ENCODE data around the gene HDDC2. TPM values are rescaled to one million over a fixed set of nuclear protein-coding genes. Genes with fewer than 3 reads are reported as not detected.

HDDC2 gene
- total RNA-seq, 2 experiments from 2014 or later, result 75.1 to 119 TPM

DNA sequence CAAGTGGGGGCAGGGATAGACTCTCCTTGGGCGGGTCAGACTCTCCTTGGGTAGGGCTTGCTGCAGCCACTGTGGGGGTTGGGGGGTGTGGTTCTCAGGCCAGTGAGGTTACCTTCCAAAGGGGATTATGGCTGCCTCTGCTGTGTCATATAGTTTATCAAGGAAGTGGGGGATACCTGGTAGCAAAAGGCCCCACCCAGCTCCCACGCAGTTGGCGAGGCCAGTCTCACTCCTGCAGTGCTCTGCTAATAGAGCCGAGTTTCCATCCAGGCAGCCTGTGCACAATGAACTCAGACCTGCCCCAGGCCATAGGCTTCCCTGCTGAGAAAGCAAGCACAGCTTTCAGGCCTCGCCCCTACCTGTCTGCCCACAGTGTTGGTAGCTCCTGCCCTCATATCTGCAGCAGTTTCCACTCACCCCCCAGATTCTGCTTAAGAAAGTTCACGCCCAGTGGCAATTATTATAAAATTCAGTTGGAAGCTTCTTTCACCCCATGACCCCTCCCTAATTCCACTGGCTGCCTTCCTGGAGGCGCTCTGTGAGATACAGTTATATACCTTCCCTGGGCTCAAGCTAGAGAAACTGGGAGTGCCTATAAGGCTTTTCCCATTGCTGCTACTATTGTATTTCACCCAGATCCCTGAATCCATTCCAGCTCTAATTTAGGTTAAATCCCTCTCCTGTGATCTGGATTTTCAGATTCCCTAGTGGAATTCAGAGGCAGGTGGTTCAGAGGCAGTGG is 56.1 kb downstream of the HDDC2 start:
- Histone ChIP-seq H3K4me1 (ENCODE audit: insufficient read depth, low read length, poor library complexity, severe bottlenecking) (no peaks in the 10 kb centered on the region), H3K27ac (ENCODE audit: low read depth, low read length, poor library complexity, severe bottlenecking) (no peak overlapping the region), H3K9me3 (ENCODE audit: low read length) (0 out of 2 replicates have a peak, but pooled peaks cover 4% of the 10 kb centered on the region), H3K36me3 (ENCODE audit: insufficient read depth, low read length) (no peaks in the 10 kb centered on the region), H3K9me2 (ENCODE audit: insufficient read depth, low read length) (no peaks in the 10 kb centered on the region), H3K4me2 (ENCODE audit: low read length) (no peak overlapping the region), H4K20me1 (ENCODE audit: insufficient read depth, low read length) (no peaks in the 10 kb centered on the region), H3K4me3 (ENCODE audit: low read depth, low read length, poor library complexity, severe bottlenecking) (no peak overlapping the region), H2AFZ (ENCODE audit: low read length) (no peak overlapping the region), H3K79me2 (ENCODE audit: insufficient read depth, low read depth, low read length) (no peaks in the 10 kb centered on the region)
- BruUV-seq (replicated peaks), result no TSS peak
- TF ChIP-seq, protein P1, sequence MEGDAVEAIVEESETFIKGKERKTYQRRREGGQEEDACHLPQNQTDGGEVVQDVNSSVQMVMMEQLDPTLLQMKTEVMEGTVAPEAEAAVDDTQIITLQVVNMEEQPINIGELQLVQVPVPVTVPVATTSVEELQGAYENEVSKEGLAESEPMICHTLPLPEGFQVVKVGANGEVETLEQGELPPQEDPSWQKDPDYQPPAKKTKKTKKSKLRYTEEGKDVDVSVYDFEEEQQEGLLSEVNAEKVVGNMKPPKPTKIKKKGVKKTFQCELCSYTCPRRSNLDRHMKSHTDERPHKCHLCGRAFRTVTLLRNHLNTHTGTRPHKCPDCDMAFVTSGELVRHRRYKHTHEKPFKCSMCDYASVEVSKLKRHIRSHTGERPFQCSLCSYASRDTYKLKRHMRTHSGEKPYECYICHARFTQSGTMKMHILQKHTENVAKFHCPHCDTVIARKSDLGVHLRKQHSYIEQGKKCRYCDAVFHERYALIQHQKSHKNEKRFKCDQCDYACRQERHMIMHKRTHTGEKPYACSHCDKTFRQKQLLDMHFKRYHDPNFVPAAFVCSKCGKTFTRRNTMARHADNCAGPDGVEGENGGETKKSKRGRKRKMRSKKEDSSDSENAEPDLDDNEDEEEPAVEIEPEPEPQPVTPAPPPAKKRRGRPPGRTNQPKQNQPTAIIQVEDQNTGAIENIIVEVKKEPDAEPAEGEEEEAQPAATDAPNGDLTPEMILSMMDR (conservative IDR thresholded peaks at IDR 0.05; ENCODE audit: low read length), result no peak
- no peak for TF ChIP-seq EZH2phosphoT487 (IDR thresholded peaks at IDR 0.05; ENCODE audit: borderline replicate concordance, low read depth, low read length)
- no peak for DNase-seq (ENCODE audit: low spot score)
- intact Hi-C loops (cut with micrococcal nuclease; ENCODE audit: unreplicated experiment), result no loop called here
- ChIA-PET CTCF (ENCODE audit: unreplicated experiment) (no interaction called here), POLR2A (interaction anchor here (1.9 kb wide), 1 partner anchor 10 kb away, joined by 9 read pairs; no protein-coding TSS in a partner anchor)

DNA sequence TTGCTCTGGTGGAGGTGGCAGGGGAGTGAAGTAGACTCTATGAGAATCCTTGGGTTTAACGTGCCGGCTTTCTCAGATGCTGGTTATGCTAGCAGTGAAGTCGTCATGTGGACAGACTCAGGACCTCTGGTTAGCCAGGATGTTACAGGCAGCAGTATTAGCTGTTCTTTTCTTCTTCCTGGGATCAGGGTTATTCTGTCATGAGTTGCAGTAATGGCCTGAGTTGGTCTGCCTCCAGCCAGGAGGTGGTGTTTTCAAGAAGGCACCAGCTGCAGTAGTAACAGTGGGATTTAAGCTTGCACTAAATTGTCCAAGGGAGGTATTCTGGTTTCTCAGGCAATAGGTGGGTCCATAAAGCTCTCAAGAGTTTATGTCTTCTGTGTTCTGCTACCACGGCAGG is 56.7 kb downstream of the HDDC2 start:
- no peaks in the 10 kb centered on the region for H3K36me3 ChIP-seq (ENCODE audit: insufficient read depth, low read length)
- intact Hi-C loops (cut with micrococcal nuclease; ENCODE audit: unreplicated experiment), result no loop called here
- no peaks in the 10 kb centered on the region for H3K4me1 ChIP-seq (ENCODE audit: insufficient read depth, low read length, poor library complexity, severe bottlenecking)
- no peak overlapping the region for H2AFZ ChIP-seq (ENCODE audit: low read length)
- no peak for DNase-seq (ENCODE audit: low spot score)
- H3K9me2 ChIP-seq (ENCODE audit: insufficient read depth, low read length), result no peaks in the 10 kb centered on the region
- no peak overlapping the region for H3K27ac ChIP-seq (ENCODE audit: low read depth, low read length, poor library complexity, severe bottlenecking)
- no peak for TF ChIP-seq EZH2phosphoT487 (IDR thresholded peaks at IDR 0.05; ENCODE audit: borderline replicate concordance, low read depth, low read length)
- TF ChIP-seq, protein P1 (conservative IDR thresholded peaks at IDR 0.05; ENCODE audit: low read length), result no peak
- H3K9me3 ChIP-seq (ENCODE audit: low read length), result 0 out of 2 replicates have a peak, but pooled peaks cover 4% of the 10 kb centered on the region
- ChIA-PET CTCF (ENCODE audit: unreplicated experiment) (no interaction called here), POLR2A (interaction anchor here (0.6 to 1.9 kb wide), 2 partner anchors 10 to 220 kb away, joined by 5 to 9 read pairs; no protein-coding TSS in a partner anchor)
- H4K20me1 ChIP-seq (ENCODE audit: insufficient read depth, low read length), result no peaks in the 10 kb centered on the region
- H3K79me2 ChIP-seq (ENCODE audit: insufficient read depth, low read depth, low read length), result no peaks in the 10 kb centered on the region
- no peak overlapping the region for H3K4me2 ChIP-seq (ENCODE audit: low read length)
- no TSS peak for BruUV-seq (replicated peaks)
- H3K4me3 ChIP-seq (ENCODE audit: low read depth, low read length, poor library complexity, severe bottlenecking), result no peak overlapping the region

DNA sequence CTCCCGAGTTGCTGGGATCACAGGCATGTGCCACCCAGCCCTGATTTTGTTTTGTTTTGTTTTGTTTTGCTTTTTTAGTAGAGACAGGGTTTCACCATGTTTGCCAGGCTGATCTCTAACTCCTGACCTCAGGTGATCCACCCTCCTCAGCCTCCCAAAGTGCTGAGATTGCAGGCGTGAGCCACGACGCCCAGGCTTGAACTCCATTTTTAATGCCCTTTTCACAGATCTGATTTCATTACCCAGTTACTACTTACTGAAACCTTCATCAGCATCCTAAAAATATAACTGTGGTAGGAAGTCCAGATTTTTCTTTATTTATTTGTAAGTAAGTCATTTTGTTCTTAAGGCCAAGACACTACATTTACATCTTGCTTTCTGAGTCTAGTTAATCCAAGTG is 64.0 kb downstream of the HDDC2 start:
- no peak overlapping the region for H2AFZ ChIP-seq (ENCODE audit: low read length)

More for the DNA sequence above, 64.0 kb downstream of the HDDC2 start:
- Histone ChIP-seq H3K79me2 (ENCODE audit: insufficient read depth, low read depth, low read length) (no peaks in the 10 kb centered on the region), H3K4me2 (ENCODE audit: low read length) (no peak overlapping the region), H3K27ac (ENCODE audit: low read depth, low read length, poor library complexity, severe bottlenecking) (no peak overlapping the region), H3K4me1 (ENCODE audit: insufficient read depth, low read length, poor library complexity, severe bottlenecking) (no peaks in the 10 kb centered on the region), H3K4me3 (ENCODE audit: low read depth, low read length, poor library complexity, severe bottlenecking) (no peak overlapping the region), H3K9me3 (ENCODE audit: low read length) (0 out of 2 replicates have a peak, but pooled peaks cover 4% of the 10 kb centered on the region), H3K36me3 (ENCODE audit: insufficient read depth, low read length) (no peaks in the 10 kb centered on the region), H4K20me1 (ENCODE audit: insufficient read depth, low read length) (no peaks in the 10 kb centered on the region), H3K9me2 (ENCODE audit: insufficient read depth, low read length) (no peaks in the 10 kb centered on the region)
- intact Hi-C loops (cut with micrococcal nuclease; ENCODE audit: unreplicated experiment), result no loop called here
- DNase-seq (ENCODE audit: low spot score), result no peak
- ChIA-PET POLR2A (no interaction called here), CTCF (ENCODE audit: unreplicated experiment) (no interaction called here)
- no TSS peak for BruUV-seq (replicated peaks)
- TF ChIP-seq EZH2phosphoT487 (IDR thresholded peaks at IDR 0.05; ENCODE audit: borderline replicate concordance, low read depth, low read length), result no peak
- TF ChIP-seq, protein P1 (conservative IDR thresholded peaks at IDR 0.05; ENCODE audit: low read length), result no peak
